AG04450 (cell line): ENCODE measurements around the gene LAMP5. TPM values are rescaled to one million over a fixed set of nuclear protein-coding genes. Genes with fewer than 3 reads are reported as not detected.

Experiments used
- CTCF ChIA-PET: fragments of 300-600, 350-600 bp; formaldehyde crosslinking; extraction: SDS; loops from one replicate; lab custom pipeline; 2022; ENCODE audit warnings: antibody characterized with exemption, inconsistent platforms; lab: Charles Lee
- POLR2A ChIA-PET: fragments of 350-600 bp; formaldehyde crosslinking; extraction: SDS; loops from one replicate; lab custom pipeline; 2021; ENCODE audit warnings: antibody characterized with exemption, inconsistent platforms; lab: Yijun Ruan, JAX
- DNase-seq: peaks from one replicate; pipeline ENCODE4 v3.0.0-alpha.2; 2011; ENCODE audit warnings: low read depth, low spot score
- H3K27ac ChIP-seq: one replicate; pipeline ENCODE4 v1.5.1; 2012; ENCODE audit warnings: low read depth, low read length, control low read depth
- H3K27me3 ChIP-seq: one replicate; pipeline ENCODE4 v1.6.0; 2012; ENCODE audit warnings: low read length; ENCODE audit not compliant: control insufficient read depth, insufficient read depth
- H3K4me3 ChIP-seq: 2 replicates; pipeline ENCODE4 v1.5.1; 2011; ENCODE audit warnings: mild to moderate bottlenecking, low read depth, low read length, control low read depth
- H3K9me3 ChIP-seq: 2 replicates; pipeline ENCODE4 v1.5.1; 2012; ENCODE audit warnings: low read length; ENCODE audit not compliant: control insufficient read depth, insufficient read depth
- CTCF ChIP-seq: IDR thresholded peaks from 2 replicates; pipeline ENCODE4 v1.5.1; 2011; ENCODE audit warnings: low read depth, low read length, control low read depth, inconsistent platforms
- polyA plus RNA-seq: library from polyadenylated mRNA; depleted of rRNA; stranded (reverse); fragments of >200 nt; gene quantifications from 2 replicates; pipeline ENCODE4 v1.2.3, GENCODE V29; 2011

Gene LAMP5
- polyA plus RNA-seq, 1 experiment, result 0.20 TPM

GRCh38 chr20:9483131-9483530 lies 31.3 kb upstream of the LAMP5 start:
- no peaks in the 10 kb centered on the region for H3K9me3 ChIP-seq
- CTCF ChIA-PET, result interaction anchor here (1.9 kb wide), 1 partner anchor 127 kb away, joined by 11 read pairs; no protein-coding TSS in a partner anchor
- TF ChIP-seq CTCF, result no peak
- POLR2A ChIA-PET, result no interaction called here
- no peak overlapping the region for H3K4me3 ChIP-seq
- H3K27me3 ChIP-seq, result no peaks in the 10 kb centered on the region
- no peak overlapping the region for H3K27ac ChIP-seq
- no peak for DNase-seq

- DNase-seq, result no peak
- no peak overlapping the region for H3K4me3 ChIP-seq
- H3K27me3 ChIP-seq, result no peaks in the 10 kb centered on the region
- POLR2A ChIA-PET, result no interaction called here
- H3K27ac ChIP-seq, result no peak overlapping the region
- CTCF ChIA-PET, result interaction anchor here (0.6 kb wide), 1 partner anchor 8 kb away, joined by 3 read pairs; no protein-coding TSS in a partner anchor
- H3K9me3 ChIP-seq, result no peaks in the 10 kb centered on the region
- TF ChIP-seq CTCF, result no peak
Observed at GRCh38 chr20:9485614-9486340, 28.6 kb upstream of the LAMP5 start.

GRCh38 chr20:9487231-9487630 lies 27.2 kb upstream of the LAMP5 start:
- ChIA-PET POLR2A (no interaction called here), CTCF (interaction anchor here (0.6 kb wide), 1 partner anchor 122 kb away, joined by 3 read pairs; no protein-coding TSS in a partner anchor)
- Histone ChIP-seq H3K9me3 (no peaks in the 10 kb centered on the region), H3K27me3 (no peaks in the 10 kb centered on the region), H3K27ac (no peak overlapping the region), H3K4me3 (no peak overlapping the region)
- DNase-seq, result no peak
- TF ChIP-seq CTCF, result no peak

- no peak overlapping the region for H3K27ac ChIP-seq
- no peaks in the 10 kb centered on the region for H3K27me3 ChIP-seq
- no peaks in the 10 kb centered on the region for H3K9me3 ChIP-seq
- ChIA-PET CTCF (no interaction called here), POLR2A (no interaction called here)
- TF ChIP-seq CTCF, result no peak
- no peak for DNase-seq
- no peak overlapping the region for H3K4me3 ChIP-seq
Observed at GRCh38 chr20:9488063-9488462, 26.3 kb upstream of the LAMP5 start.

GRCh38 chr20:9490161-9490560 lies 24.2 kb upstream of the LAMP5 start:
- Histone ChIP-seq H3K9me3 (no peaks in the 10 kb centered on the region), H3K27ac (no peak overlapping the region), H3K4me3 (no peak overlapping the region), H3K27me3 (no peaks in the 10 kb centered on the region)
- CTCF ChIA-PET, result no interaction called here
- DNase-seq, result no peak
- TF ChIP-seq CTCF, result no peak
- POLR2A ChIA-PET, result no interaction called here
